Fibroblast of skin of left biceps (primary cell): Measurements from ENCODE around the gene SLC6A16.
A peak's percentile ranks its signal among the peaks of the same experiment; 100 is the strongest.
"Not testable (repeated sequence)": the region's sequence is repeated elsewhere in the genome, so short reads cannot be mapped to it uniquely, and the experiment has no call there.

Experiments used
- DNase-seq, 2 experiments: peaks; one replicate each; pipeline ENCODE4 v3.0.0-alpha.2; 2013; ENCODE audit warnings: low read depth in 2 of 2

The SLC6A16 gene

GRCh38 chr19:49324801-49325576, at the start of gene SLC6A16:
Gene SLC6A16, minus strand, starts transcription at chr19:49325191. Its CDS starts 13,844 bp downstream, at chr19:49311347.
- DNase-seq = no peak

DNA sequence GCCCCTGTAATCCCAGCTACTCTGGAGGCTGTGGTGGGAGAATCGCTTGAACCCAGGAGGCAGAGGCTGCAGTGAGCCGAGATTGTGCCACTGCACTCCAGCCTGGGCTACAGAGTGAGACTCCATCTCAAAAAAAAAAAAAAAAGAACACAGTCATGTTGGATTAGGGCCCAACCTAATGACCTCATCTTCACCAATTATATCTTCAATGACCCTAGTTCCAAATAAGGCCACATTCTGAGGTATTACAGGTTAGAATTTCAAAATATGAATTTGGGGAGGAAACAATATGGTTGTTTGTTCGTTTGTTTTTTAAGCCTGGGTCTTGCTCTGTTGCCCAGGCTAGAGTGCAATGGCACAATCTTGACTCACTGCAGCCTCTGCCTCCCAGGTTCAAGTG, 48.2 kb upstream of the SLC6A16 start:
- DNase-seq = not testable (repeated sequence)

DNA sequence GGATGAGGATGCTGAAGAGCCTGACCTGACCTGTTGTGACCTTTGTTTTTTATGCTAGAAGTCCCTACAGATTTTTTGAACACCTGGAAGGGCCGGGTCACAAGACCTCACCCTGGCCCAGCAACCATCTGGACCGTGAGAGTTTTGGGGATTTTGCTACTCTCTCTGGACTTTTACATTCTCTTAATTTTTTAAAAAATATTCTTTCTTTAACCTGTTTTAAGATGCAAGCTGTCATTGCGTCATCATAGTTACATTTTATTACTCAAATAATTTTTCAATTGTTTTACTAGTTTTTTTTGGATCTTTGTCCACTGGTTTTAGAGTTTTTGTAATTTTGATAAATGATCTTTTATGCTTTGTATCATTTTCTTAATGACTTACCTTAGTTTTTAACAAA, 46.2 kb upstream of the SLC6A16 start:
- no peak for DNase-seq

DNA sequence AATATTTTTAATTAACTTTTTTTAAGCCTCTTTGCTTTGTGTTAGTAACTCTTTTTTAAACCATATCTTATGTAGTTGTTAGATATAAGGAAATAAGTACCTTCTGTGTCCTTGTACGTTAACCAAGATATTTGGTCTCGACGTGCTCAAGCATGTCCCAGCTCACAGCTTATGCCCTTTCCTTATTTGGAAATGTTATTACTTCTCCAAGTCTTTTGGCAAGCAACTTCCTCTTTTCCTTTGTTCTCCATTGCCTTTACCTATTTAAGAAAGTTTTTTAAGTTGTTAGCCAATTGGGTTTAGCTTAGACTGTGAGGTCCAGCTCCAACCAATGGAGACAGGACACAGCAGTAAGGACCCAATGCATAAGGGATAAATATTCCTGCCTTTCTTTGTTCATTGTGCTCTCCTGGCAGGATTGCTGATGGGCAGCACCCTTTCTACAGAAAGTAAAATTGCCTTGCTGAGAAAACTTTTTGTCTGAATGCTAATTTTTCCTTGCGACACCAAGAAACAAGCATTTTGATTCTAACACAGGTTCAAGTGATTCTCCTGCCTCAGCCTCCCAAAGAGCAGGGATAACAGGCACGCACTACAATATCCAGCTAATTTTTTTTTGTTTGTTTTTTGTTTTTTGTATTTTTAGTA, 43.8 kb upstream of the SLC6A16 start:
- DNase-seq = no peak

GRCh38 chr19:49366110-49366509, 41.1 kb upstream of the SLC6A16 start:
- DNase-seq = no peak

DNA sequence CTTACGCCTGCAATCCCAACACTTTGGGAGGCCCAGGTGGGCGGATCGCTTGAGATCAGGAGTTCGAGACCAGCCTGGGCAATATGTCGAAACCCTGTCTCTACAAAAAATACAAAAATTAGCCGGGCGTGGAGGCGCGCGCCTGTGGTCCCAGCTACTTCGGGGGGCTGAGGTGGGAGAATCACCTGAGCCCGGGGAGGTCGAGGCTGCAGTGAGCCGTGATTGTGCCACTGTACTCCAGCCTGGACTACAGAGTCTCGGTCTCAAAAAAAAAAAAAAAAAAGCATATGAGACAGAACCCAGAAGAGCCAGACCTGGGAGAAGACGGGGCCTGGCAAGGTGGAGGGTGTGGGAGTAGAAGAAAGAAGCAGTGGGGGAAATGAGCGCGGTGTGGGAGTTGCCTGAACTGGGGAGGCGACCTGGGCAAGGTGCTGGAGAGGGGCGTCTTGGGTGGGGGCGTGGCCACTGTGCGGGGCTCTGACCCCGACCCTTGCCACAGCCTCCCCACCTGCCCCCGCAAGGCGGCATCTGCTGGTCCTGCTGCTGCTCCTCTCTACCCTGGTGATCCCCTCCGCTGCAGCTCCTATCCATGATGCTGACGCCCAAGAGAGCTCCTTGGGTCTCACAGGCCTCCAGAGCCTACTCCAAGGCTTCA, 39.2 kb upstream of the SLC6A16 start:
- no peak for DNase-seq

- peak; percentile 97 for DNase-seq
Observed at GRCh38 chr19:49363268-49364082, 38.5 kb upstream of the SLC6A16 start, which contains the start of gene DKKL1. Gene DKKL1, plus strand, starts transcription at chr19:49363877. Its CDS starts 122 bp downstream, at chr19:49363999.

DNA sequence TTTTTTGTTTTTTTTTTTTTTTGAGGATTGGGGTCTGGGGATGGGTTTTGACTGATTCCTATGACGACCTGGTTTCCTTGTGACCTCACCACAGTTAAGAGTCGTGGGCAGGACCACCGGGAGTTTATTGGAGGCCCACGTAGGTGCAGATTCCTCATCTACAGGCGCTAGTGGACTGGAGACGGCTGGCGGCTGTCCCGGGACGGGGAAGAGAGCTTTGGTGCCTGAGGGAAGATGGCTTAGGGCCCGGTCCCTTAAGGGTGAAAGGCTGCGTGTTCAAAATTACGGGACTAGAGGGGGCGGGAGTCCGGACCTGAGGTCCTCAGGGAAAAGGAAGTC, 37.9 kb upstream of the SLC6A16 start:
- no peak for DNase-seq

GRCh38 chr19:49362048-49362928, 37.3 kb upstream of the SLC6A16 start, which contains the start of gene TEAD2:
Gene TEAD2, minus strand, starts transcription at chr19:49362416. Its CDS starts 2,341 bp downstream, at chr19:49360075.
- DNase-seq = peak in 1 of 2 experiments; percentile 34

DNA sequence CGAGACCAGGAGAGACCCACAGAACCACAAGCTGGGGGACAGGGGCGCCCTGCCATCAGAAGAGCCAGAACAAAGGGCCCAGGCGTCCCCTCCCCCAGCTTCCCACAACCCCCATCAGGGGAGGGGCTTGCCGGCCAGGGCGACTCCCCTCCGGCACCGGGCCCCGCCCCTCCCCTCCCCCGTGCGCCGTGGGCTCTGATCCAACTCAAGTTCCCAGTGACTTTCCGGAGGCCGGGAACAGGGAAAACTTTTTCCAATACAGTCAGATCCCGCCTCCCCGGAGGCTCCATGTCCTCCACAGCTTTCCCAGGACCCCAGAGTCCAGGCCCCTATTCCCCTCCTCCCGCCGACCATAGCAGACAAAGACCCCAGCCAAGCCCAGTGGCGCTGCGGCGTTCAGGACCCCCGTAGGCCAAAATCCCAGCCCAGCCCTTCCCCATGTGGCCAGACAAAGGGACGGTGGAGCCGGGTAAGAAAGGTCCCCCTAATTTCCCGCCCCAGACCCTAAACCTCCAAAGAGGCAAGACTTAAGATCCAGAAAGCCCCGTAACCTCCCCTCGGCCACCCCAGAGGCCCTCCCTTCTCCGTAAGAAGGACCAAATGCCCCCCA, 36.6 kb upstream of the SLC6A16 start:
- peak; percentile 78 to 81 for DNase-seq

- DNase-seq = no peak
Observed at GRCh38 chr19:49359851-49360820, 35.1 kb upstream of the SLC6A16 start.

DNA sequence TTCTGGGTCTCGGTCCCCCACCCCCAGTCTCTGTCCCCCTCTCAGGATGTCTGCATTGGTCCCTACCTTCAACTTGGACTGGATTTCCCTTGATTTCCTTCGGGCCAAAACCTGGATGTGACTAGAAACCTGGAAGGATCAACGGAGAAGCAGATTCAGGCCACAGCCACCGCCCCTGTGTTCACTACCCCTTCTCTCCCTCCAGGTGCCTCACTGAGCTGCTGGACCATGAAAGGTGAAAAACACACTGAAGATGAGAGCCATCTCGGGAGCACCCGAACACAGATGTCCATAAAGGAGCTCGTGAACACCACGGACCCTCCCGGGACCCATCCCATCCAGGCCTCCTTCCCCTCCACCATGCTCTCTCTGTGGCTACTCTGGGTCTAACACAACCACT, 32.2 kb upstream of the SLC6A16 start:
- DNase-seq = no peak

- DNase-seq = no peak
Observed at GRCh38 chr19:49356382-49356781, 31.4 kb upstream of the SLC6A16 start.

DNA sequence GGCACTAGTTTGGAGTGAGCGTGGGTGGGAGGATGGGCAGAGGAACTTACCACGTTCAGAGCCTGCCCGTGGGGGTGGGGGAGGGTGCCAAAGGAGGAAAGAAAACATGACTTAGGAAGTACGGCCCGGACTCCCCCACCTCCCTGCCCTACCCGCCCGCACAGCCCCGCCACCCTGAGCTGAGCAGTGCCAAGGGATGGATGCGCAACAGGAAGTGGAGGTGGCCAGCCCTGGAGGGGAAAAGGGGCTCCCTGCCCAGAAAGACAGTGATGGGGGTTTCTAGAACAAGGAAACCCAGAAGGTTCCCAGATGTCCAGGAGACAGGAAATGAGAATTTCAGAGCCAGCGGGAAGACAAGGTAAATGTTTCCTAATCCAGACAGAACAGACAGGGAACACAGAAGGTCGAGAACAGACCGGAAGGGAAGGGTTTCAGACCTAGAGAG, 30.9 kb upstream of the SLC6A16 start:
- DNase-seq = peak in 1 of 2 experiments; percentile 11

GRCh38 chr19:49349567-49349966, 24.6 kb upstream of the SLC6A16 start:
- no peak for DNase-seq

GRCh38 chr19:49348305-49349189, 23.6 kb upstream of the SLC6A16 start:
- DNase-seq = no peak

DNA sequence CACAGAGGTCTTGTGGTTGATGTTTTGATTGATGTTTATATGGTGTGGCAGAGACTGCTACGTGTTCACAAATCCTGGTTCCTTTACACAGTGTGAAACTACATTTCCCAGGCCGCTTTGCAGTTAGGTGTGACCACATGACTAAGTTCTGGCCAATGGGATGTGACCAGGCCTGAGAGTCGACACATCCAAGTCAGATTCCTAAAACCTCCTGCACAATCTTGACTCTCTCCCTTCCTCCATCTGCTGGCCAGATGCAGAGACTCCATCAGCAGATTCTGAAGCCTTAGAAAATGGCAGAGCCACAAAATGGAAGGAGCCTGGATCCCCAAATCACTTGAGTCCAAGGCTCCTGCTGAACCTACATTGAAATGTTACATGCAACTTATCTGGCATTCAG, 22.8 kb upstream of the SLC6A16 start:
- peak; percentile 54 for DNase-seq

DNA sequence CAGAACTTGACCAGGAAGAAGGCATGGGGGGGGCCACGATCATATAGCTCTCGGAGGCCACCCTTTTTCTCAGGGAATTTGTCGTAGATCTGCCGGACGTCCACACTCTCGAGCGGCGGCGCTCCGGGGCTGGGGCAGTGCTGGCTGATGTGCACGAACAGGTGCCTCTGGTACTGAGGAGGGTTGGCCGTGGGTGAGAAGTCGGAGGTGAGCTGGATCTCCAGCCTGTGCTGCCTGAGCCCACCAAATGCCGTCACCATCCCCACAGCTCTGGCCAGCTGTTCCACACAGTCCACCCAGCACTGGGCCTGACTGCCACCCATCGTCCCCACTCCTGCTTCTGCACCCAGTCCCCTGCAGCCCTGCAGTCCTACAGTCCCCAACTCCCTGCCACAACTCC, 22.2 kb upstream of the SLC6A16 start:
- DNase-seq = no peak
